A172 (cell line): ENCODE data around the gene EPHA4. TPM values are rescaled to one million over a fixed set of nuclear protein-coding genes. Genes with fewer than 3 reads are reported as not detected.

Experiments
- DNase-seq: peaks from one replicate; pipeline ENCODE4 v3.0.0-alpha.2; 2015; ENCODE audit warnings: low spot score
- total RNA-seq: library from RNA; depleted of rRNA; stranded (reverse); fragments of >200 nt; shearing (Covaris generic); gene quantifications from 2 replicates; pipeline ENCODE4 v1.2.3, GENCODE V29; 2014

EPHA4 gene
- total RNA-seq, 1 experiment from 2014 or later, result 28.1 TPM

- DNase-seq, result no peak
Measured at GRCh38 chr2:221442128-221442527, 130.0 kb downstream of the EPHA4 start.

GRCh38 chr2:221439761-221440479 is 132.2 kb downstream of the EPHA4 start:
- DNase-seq, result no peak

GRCh38 chr2:221437056-221437455 is 135.0 kb downstream of the EPHA4 start:
- no peak for DNase-seq

- DNase-seq, result no peak
Measured at GRCh38 chr2:221435171-221435570, 136.9 kb downstream of the EPHA4 start.

GRCh38 chr2:221434142-221434541 is 138.0 kb downstream of the EPHA4 start:
- DNase-seq, result peak; percentile 59

GRCh38 chr2:221431477-221431876 is 140.6 kb downstream of the EPHA4 start:
- DNase-seq, result no peak

- no peak for DNase-seq
Measured at GRCh38 chr2:221429741-221430491, 142.2 kb downstream of the EPHA4 start.

GRCh38 chr2:221428896-221429295 is 143.2 kb downstream of the EPHA4 start:
- no peak for DNase-seq

GRCh38 chr2:221426929-221427328 is 145.2 kb downstream of the EPHA4 start:
- DNase-seq, result no peak

- DNase-seq, result no peak
Measured at GRCh38 chr2:221425891-221426290, 146.2 kb downstream of the EPHA4 start.

GRCh38 chr2:221425353-221425752 is 146.8 kb downstream of the EPHA4 start:
- DNase-seq, result no peak

GRCh38 chr2:221423210-221423804 is 148.8 kb downstream of the EPHA4 start:
- no peak for DNase-seq

GRCh38 chr2:221422516-221423209 is 149.4 kb downstream of the EPHA4 start:
- no peak for DNase-seq

GRCh38 chr2:221420245-221420644 is 151.9 kb downstream of the EPHA4 start:
- DNase-seq, result no peak

- no peak for DNase-seq
Measured at GRCh38 chr2:221415789-221416188, 156.3 kb downstream of the EPHA4 start.

GRCh38 chr2:221412978-221413377 is 159.1 kb downstream of the EPHA4 start:
- no peak for DNase-seq

- DNase-seq, result no peak
Measured at GRCh38 chr2:221410487-221410886, 161.6 kb downstream of the EPHA4 start.

GRCh38 chr2:221407765-221408164 is 164.3 kb downstream of the EPHA4 start:
- no peak for DNase-seq

- no peak for DNase-seq
Measured at GRCh38 chr2:221405521-221405920, 166.6 kb downstream of the EPHA4 start.

- DNase-seq, result no peak
Measured at GRCh38 chr2:221402072-221402471, 170.0 kb downstream of the EPHA4 start.

- DNase-seq, result no peak
Measured at GRCh38 chr2:221400411-221400810, 171.7 kb downstream of the EPHA4 start.

- no peak for DNase-seq
Measured at GRCh38 chr2:221399183-221399582, 172.9 kb downstream of the EPHA4 start.
